Measurements from ENCODE around the gene ZHX3. TPM values are rescaled to one million over a fixed set of nuclear protein-coding genes. Genes with fewer than 3 reads are reported as not detected.

The ZHX3 gene
- total RNA-seq, 1 donor from 2014 or later = 13.4 TPM

DNA sequence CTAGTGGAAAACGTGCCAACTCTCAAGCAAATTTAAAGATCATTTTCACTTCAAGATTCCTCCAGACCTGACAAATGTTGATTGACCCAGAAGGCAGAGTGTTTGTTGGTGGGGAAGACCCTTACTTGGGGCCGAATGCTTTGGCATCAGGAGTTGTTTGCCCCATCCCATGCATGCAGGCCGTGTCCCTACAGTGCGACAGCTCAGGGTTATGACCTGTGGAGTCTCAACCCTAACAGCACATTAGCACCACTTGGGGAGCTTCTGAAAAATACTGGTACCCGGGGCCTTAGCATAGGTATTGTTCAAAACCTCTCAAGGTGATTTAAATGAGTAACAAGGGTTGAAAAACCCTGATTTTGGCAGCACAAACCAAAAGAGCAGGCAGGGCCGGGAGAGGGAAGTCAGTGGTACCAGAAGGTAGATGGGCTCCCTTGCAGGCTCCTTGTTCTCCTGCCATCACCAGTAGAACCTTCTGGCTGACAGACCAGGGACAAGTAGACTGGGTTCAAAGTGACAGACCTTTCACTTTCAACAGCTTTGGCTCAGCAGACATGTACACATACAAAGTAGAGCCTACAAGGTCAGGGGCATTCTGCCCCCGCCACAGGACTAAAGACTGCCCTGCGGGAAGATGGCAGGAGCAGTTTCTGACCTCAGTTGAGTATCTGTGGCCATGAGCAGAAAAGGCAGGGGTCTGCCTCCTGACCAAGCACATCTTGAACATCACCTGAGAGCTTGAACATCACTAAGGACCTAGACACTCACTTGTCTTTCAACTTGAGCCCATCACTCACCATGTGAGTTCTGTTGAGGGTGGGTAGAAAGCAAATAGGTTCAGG is 140.6 kb downstream of the ZHX3 start:
- no peak for TF ChIP-seq CTCF (conservative IDR thresholded peaks at IDR 0.05; ENCODE audit: low read depth, low read length)
- no peak overlapping the region for H3K4me3 ChIP-seq (ENCODE audit: low read depth, low read length)
- DNase-seq (ENCODE audit: low read depth) = no peak

- no peak overlapping the region for H3K4me3 ChIP-seq (ENCODE audit: low read depth, low read length)
- TF ChIP-seq CTCF (conservative IDR thresholded peaks at IDR 0.05; ENCODE audit: low read depth, low read length) = no peak
- no peak for DNase-seq (ENCODE audit: low read depth)
Observed at GRCh38 chr20:41175727-41176330, 141.7 kb downstream of the ZHX3 start.

GRCh38 chr20:41175201-41175651 is 142.3 kb downstream of the ZHX3 start:
- DNase-seq (ENCODE audit: low read depth) = no peak
- no peak for TF ChIP-seq CTCF (conservative IDR thresholded peaks at IDR 0.05; ENCODE audit: low read depth, low read length)
- H3K4me3 ChIP-seq (ENCODE audit: low read depth, low read length) = no peak overlapping the region

DNA sequence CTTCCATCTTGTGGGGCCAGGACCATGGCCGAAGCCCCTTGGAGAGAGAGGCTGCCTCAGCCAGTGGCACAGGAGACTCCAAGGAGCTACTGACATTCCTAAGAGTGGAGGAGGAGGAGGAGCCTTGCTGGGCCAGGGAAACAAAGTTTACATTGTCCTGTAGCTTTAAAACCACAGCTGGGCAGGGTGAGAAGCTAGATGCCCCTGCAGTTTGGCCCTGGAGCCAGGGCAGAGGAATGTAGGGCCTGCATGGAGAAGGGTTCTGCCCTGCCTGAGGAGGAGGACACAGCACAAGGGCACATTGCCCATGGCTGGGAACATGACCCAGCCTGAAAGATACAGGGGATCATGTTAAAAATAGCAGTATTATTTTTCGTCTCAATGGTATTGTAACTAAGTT is 142.7 kb downstream of the ZHX3 start:
- no peak overlapping the region for H3K4me3 ChIP-seq (ENCODE audit: low read depth, low read length)
- no peak for DNase-seq (ENCODE audit: low read depth)
- TF ChIP-seq CTCF (conservative IDR thresholded peaks at IDR 0.05; ENCODE audit: low read depth, low read length) = no peak

- no peak overlapping the region for H3K4me3 ChIP-seq (ENCODE audit: low read depth, low read length)
- no peak for TF ChIP-seq CTCF (conservative IDR thresholded peaks at IDR 0.05; ENCODE audit: low read depth, low read length)
- no peak for DNase-seq (ENCODE audit: low read depth)
Observed at GRCh38 chr20:41174373-41174772, 143.2 kb downstream of the ZHX3 start.

- no peak for TF ChIP-seq CTCF (conservative IDR thresholded peaks at IDR 0.05; ENCODE audit: low read depth, low read length)
- DNase-seq (ENCODE audit: low read depth) = no peak
- H3K4me3 ChIP-seq (ENCODE audit: low read depth, low read length) = no peak overlapping the region
Observed at GRCh38 chr20:41173791-41174341, 143.7 kb downstream of the ZHX3 start.
